BJ (cell line): Measurements from ENCODE around the gene DNAI2. TPM values are rescaled to one million over a fixed set of nuclear protein-coding genes. Genes with fewer than 3 reads are reported as not detected.

Source experiments
- CTCF ChIA-PET: fragments of 350-600 bp; formaldehyde crosslinking; extraction: SDS; loops from one replicate; lab custom pipeline; 2021; ENCODE audit warnings: antibody characterized with exemption, inconsistent platforms; lab: Yijun Ruan, JAX
- POLR2A ChIA-PET: fragments of 300-600 bp; sonication (Branson Sonifier 250); formaldehyde crosslinking; extraction: SDS; loops from one replicate; lab custom pipeline; 2021; ENCODE audit warnings: antibody characterized with exemption; lab: Charles Lee
- DNase-seq: peaks from one replicate; pipeline ENCODE4 v3.0.0-alpha.2; 2011; ENCODE audit warnings: low read depth
- H3K27me3 ChIP-seq: 2 replicates; pipeline ENCODE4 v1.6.0; 2011; ENCODE audit warnings: low read length; ENCODE audit not compliant: control insufficient read depth, insufficient read depth
- H3K36me3 ChIP-seq: 2 replicates; pipeline ENCODE4 v1.5.1; 2011; ENCODE audit warnings: low read length; ENCODE audit not compliant: control insufficient read depth, insufficient read depth
- H3K4me3 ChIP-seq: 2 replicates; pipeline ENCODE4 v1.5.1; 2011; ENCODE audit warnings: low read depth, mild to moderate bottlenecking, control low read depth, low read length
- polyA plus RNA-seq: library from polyadenylated mRNA; depleted of rRNA; stranded (reverse); fragments of >200 nt; gene quantifications from 2 replicates; pipeline ENCODE4 v1.2.3, GENCODE V29; 2011
- TF ChIP-seq, protein P1 (sequence below): IDR thresholded peaks from 2 replicates; pipeline ENCODE4 v1.5.1; 2011; ENCODE audit warnings: low read depth, mild to moderate bottlenecking, control low read depth, inconsistent platforms, low read length, moderate library complexity; ENCODE audit not compliant: insufficient read depth

Gene DNAI2
- polyA plus RNA-seq, 1 experiment: not detected

DNA sequence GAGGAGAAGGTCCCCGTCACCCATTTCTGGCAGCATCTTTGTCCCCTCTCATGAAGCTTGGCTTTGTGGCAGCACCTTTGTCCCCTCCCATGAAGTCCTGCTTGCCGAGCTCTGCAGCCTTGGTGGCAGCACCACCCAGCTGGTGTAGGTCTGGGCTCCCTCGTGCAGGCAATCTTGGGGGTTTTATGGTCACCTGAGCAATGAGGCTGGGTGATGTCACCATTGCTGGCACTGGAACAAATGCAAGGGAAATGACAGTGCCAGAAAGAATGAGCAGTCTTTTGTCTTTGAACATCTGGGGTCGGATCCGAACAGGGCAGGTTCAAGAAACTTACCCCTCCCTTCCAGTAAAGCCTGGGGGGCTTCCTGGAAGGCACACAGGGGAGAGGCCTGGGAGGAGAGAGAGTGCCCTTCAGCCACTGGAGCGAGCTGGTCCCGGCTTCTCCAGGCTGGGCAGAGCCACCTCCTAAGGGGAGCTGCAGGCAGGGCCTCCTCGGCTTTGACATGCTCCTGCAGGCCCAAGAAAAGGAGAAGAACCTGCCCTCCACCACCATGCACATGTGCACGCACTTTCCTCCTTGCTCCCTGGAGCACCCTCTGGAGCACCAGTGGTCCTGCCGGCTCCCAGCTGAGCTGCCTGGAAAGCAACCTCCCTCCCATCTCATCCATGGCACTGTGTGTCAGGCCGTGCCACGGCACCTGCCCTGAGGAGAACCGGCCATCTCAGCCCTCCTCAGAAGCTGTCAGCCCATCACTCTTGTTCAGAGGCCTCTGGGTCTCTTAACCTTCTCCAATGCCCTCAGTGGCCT is 71.6 kb downstream of the DNAI2 start:
- CTCF ChIA-PET: interaction anchor here (0.6 kb wide), 1 partner anchor 123 kb away, joined by 5 read pairs; no protein-coding TSS in a partner anchor
- DNase-seq: no peak
- TF ChIP-seq, protein P1, sequence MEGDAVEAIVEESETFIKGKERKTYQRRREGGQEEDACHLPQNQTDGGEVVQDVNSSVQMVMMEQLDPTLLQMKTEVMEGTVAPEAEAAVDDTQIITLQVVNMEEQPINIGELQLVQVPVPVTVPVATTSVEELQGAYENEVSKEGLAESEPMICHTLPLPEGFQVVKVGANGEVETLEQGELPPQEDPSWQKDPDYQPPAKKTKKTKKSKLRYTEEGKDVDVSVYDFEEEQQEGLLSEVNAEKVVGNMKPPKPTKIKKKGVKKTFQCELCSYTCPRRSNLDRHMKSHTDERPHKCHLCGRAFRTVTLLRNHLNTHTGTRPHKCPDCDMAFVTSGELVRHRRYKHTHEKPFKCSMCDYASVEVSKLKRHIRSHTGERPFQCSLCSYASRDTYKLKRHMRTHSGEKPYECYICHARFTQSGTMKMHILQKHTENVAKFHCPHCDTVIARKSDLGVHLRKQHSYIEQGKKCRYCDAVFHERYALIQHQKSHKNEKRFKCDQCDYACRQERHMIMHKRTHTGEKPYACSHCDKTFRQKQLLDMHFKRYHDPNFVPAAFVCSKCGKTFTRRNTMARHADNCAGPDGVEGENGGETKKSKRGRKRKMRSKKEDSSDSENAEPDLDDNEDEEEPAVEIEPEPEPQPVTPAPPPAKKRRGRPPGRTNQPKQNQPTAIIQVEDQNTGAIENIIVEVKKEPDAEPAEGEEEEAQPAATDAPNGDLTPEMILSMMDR: no peak
- Histone ChIP-seq H3K27me3 (0 out of 2 replicates have a peak, but pooled peaks cover 2% of the 10 kb centered on the region), H3K4me3 (no peak overlapping the region), H3K36me3 (no peaks in the 10 kb centered on the region)
- POLR2A ChIA-PET: no interaction called here

DNA sequence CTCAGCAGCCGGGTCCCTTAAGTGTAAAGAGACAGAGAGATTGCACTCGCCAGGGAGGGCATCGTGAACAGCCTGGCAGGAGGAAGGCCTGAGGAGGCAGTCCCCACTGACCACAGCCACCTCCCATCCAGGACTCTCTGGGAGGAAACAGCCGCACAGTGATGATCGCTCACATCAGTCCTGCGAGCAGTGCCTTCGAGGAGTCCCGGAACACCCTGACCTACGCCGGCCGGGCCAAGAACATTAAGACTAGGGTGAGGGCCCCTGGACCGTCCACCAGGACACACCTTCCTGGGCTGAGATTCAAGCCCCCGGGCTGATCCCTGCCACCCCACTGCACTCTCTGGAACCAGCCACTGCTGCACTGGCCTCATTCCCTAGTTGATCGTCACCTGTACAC is 73.6 kb downstream of the DNAI2 start:
- Histone ChIP-seq H3K27me3 (0 out of 2 replicates have a peak, but pooled peaks cover 2% of the 10 kb centered on the region), H3K4me3 (no peak overlapping the region), H3K36me3 (no peaks in the 10 kb centered on the region)
- POLR2A ChIA-PET: no interaction called here
- CTCF ChIA-PET: no interaction called here
- TF ChIP-seq, protein P1: no peak
- DNase-seq: no peak

DNA sequence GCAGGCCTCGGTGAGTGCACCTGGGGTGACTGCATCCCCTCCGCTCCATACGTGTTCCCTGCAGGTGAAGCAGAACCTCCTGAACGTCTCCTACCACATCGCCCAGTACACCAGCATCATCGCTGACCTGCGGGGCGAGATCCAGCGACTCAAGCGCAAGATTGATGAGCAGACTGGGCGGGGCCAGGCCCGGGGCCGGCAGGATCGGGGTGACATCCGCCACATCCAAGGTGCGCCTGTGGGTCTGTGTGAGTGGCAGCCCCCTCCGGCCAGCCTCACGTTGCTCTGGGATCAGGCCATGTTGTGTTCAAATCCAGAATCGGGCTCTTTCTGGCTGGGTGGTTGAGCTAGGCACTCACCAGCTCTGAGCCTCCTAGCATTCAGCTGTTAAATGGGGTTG is 75.1 kb downstream of the DNAI2 start:
- no peak overlapping the region for H3K4me3 ChIP-seq
- POLR2A ChIA-PET: no interaction called here
- TF ChIP-seq, protein P1: no peak
- DNase-seq: no peak
- 0 out of 2 replicates have a peak, but pooled peaks cover 2% of the 10 kb centered on the region for H3K27me3 ChIP-seq
- H3K36me3 ChIP-seq: no peaks in the 10 kb centered on the region
- CTCF ChIA-PET: interaction anchor here (0.6 to 1.1 kb wide), 2 partner anchors 19 to 602 kb away, joined by 3 read pairs; no protein-coding TSS in a partner anchor

DNA sequence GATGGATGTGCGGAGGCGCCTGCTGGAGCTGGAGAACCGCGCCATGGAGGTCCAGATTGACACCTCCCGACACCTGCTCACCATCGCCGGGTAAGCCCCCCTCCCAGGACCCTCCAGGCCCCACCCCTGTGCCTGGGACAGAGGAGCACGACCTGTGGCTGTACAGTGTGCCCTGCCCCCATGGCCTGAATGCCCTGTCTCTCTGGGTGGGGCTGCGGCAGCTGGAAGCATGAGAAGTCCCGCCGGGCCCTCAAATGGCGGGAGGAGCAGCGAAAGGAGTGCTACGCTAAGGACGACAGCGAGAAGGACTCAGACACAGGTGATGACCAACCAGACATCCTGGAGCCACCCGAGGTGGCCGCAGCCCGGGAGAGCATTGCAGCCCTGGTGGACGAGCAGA is 76.5 kb downstream of the DNAI2 start:
- CTCF ChIA-PET: interaction anchor here (1.0 kb wide), 1 partner anchor 107 kb away, joined by 3 read pairs; no protein-coding TSS in a partner anchor
- POLR2A ChIA-PET: no interaction called here
- TF ChIP-seq, protein P1: no peak
- Histone ChIP-seq H3K36me3 (no peaks in the 10 kb centered on the region), H3K4me3 (no peak overlapping the region), H3K27me3 (peaks cover 2% of the 10 kb centered on the region; the same call in 1 of the 2 replicates)
- no peak for DNase-seq

DNA sequence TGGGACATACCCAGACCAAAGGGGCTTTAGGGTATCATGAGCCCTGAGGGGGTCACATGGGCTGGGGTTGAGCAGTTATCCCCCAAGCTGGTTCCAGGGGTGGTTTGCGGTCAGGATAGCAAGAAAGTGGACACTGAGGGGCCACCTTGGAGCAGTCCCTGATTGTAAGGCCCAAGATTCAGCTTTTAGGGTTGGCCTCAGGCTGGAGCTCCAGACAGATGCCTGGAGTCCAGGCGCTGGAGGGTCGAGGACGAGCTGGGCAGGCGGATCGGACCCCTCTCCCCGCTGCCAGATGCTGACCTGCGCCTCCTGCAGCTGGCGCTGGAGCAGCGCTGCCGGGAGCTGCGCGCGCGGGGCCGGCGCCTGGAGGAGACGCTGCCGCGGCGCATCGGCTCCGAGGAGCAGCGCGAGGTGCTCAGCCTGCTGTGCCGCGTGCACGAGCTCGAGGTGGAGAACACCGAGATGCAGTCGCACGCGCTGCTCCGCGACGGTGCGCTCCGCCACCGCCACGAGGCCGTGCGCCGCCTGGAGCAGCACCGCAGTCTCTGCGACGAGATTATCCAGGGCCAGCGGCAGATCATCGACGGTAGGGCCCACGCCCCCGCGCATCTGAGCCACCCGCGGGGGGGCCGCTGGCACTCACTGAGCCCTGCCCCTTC is 77.6 kb downstream of the DNAI2 start:
- H3K36me3 ChIP-seq: no peaks in the 10 kb centered on the region
- POLR2A ChIA-PET: no interaction called here
- no peak overlapping the region for H3K4me3 ChIP-seq
- CTCF ChIA-PET: no interaction called here
- TF ChIP-seq, protein P1: no peak
- DNase-seq: no peak
- peaks cover 2% of the 10 kb centered on the region for H3K27me3 ChIP-seq
